HG03025 (cell line): ENCODE measurements around the gene PDE9A.

Source experiments
- ATAC-seq: cut with Tn5 transposase; IDR thresholded peaks from one replicate; pipeline ENCODE4 v1.9.1; 2021; ENCODE audit warnings: mild to moderate bottlenecking, moderate library complexity; ENCODE audit not compliant: unreplicated experiment, low FRiP score

The PDE9A gene

DNA sequence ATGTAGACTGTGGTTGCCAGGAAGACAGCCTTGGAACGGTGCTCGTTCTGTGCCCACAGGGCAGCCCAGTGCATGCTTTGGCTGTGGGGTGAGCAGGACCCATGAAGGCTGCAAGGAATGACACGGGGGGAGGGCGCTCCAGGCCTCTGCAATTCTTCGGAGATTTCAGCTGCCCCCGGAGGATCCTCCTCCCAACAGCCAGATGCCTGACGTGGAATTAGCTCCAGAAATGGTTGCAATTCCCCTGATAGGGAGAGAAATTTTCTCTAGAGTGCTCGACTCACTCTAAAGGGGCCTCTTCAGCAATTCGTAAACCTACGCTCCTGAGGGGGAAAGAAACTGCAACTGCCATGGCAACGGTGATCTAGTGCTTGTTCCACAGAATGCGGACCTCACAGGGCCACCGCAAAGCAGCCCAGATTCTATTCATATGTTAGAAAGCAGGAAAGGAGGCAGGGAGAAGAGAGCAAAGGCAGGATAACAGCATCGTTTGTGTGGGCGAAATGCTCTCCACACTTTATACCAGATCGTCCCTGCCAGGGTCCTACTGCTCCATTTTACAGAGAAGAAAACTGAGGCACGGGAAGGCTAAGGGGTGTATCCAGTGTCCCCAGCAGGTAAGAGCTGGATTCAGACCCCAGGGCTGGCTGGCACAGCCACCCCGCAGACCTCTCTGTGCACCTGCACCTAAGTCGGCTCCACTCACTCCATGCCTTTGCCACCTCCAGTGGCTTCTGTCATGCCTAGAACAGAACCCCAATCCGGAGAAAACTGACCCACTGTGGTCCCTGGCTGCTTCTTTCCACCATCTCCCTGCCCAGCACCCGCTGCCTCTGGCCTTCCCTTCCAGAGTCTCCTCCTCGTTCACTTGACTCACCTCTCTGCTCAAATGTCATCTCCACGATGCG, 11.9 kb upstream of the PDE9A start:
- ATAC-seq, result no peak

DNA sequence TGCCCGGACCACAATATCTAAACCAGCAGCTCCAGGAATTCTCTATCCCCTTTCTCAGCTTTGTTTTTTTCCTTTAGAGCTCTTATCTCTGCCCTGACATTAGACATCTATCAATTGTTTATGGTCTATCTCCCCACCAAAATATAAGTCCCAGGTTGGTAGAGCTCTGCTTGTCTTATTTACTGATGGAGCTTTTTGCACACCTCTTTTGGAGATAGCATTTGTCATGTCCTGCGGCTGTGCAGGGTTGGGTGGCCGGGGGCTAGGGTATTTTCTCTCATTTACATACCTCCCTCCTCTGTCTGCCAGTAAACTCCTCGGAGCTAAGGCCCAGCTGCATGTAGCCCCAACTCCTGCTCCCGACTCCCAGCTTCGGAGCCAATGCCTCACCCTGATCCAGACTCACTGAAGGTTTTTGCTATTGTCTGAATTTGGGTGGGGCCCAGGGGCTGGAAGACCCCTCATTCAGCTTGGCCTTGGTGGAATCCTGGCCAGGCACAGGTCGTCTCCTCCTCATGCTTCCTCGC, 11.1 kb upstream of the PDE9A start:
- ATAC-seq, result no peak

DNA sequence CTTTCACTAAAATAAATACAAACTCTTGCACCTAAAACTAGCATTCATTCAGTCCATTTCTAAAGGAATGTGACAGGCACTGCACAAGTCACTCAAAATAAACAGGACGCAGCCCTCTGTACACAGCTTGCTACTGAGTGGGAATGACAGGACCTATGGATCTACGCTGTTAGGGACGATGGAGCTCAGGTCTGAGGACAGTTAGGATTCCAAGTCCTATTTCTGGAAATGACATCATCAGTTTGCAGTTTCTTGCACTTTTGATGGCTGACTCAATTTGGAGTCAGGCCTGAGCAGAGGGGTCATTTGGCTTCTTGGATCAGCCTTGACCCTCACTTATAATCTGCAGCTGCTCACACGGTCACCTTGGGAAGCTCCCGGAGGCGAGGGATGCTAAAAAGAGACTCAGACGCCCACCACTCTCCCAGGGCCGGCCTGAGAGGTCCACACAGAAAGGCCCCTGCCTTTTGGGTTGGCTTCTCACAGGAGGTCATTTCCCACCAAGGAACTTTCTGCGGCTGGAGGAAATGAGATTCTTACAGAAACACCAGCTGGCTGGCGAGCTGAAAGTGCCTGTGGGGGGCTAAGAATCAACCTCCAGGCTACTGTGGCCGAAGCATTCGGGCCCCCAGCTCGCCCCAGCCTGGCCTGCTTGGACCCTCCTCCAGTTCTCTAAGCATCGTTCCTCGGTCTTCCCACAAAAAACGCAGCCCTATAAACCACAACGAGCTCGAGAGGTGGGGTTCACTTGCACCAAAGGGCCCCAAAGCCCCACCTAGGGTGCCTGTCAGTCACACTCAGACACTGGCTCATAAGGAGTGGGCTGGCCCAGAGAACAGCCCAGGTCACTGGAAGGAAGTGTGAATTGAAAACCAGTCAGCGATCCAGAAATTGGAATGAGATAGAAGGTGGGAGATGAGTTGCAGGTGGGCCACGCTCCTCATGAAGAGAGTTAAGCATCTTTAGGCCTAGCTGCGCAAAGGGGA, 8.9 kb upstream of the PDE9A start:
- ATAC-seq, result no peak

DNA sequence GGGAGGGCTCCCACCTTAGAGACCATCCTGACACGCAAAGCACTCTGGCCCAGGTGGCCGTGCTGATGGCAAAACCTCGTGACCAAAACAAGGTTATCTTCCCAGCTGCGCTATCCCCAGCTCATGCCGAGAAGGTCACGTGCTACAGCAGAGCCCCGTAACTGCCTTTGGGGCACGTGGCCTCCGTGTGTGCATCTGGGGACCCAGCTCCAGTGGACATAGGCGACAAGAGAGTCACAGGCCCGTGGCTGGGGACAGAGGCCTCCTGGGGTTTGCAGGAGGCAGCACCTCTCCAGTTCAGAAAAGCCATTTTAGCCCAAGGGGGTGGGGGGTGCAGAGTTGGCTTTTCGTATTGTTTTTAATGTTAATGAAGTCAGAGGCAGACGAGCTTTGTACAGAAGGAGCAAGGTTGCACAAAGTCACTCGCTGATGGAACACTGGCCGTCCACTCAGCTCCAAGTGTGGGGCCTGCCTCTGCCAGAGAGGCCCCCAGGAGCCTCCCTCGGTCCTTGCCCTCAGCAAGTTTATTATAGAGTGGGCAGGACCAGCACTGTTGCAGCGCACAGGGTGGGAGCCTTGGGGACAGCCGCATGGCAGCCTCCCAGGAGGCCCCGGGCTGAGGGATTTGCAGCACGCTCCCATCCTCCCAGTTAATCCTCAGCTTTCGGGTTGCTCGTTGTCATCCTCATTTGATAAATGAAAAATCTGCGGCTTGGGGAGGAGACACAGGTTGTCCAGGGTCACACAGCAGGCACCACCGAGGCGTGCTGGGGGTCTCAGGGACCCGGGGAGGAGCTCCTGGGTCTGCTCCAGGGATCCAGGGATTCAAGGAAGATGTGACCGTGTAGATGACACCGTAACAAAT, 8.0 kb upstream of the PDE9A start:
- no peak for ATAC-seq

DNA sequence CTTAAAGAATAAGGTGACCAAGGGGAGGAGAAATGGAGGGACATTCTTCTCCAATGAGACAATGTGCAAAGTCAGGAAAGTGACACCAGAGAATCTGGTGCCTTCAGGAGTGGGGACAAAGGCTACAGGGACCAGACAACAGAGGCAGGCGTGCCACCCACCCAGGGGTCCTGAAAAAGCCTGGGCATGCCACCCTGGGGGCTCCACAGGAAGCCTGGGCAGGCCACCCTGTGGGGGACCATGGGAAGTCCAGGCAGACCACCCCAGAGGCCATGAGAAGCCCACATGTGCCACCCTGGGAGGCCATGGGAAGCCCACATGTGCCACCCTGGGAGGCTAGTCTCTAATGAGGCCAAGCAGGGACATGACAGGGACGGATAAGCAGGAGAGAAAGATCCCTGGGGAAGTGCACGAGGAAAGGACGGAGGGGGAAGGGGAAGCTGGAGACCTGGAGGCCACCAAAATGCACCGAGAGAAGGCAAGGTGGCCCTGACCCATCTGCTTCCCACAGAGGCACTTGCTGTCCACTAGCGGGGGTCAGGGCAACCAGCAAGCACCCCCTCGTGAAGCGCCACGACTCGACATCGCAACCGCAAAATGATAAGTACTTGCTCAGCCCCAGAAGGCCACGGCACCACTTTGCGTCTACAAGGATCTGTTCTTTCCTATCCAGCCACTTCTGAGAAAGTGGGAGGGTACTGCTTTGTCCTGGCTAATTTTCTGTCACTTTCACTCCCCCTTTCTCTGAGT, 7.2 kb upstream of the PDE9A start:
- no peak for ATAC-seq

DNA sequence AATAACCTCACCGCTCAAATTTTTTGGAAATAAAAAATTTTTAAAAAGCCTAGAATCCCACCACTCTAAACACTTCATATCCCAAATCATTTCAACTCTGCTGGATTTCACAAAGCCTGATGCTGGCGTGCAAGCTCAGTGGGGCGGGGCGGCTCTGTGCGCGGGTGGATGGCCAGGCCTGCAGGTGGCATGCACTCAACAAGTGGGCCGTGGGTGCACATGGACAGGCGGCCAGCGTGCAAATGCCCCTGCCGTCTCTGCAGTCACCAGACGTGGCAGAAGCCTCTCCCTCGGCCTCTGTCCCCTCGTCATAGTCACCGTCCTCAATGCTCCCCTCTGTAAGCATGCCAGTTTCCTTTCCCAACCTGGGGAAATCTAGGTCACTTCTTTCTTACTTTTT, 6.6 kb upstream of the PDE9A start:
- ATAC-seq, result no peak

DNA sequence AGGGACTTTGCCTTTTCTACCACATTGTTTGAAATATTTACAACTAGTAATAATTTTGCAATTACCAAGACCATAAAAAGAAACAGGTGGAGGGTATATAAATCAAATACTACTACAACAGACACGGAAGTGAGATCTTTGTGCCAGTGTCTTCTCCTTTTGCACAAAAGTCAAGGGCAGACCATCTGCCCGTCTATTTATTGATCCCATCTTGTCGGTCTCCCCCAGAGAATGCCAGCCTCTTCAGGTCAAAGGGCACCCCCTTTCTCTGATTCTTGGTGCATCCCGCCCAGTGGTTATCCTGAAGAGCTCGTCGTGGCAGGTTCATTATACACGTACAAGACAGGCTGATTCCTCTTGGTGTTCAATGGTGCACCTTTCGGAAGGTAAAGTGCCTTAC, 4.8 kb upstream of the PDE9A start:
- no peak for ATAC-seq

DNA sequence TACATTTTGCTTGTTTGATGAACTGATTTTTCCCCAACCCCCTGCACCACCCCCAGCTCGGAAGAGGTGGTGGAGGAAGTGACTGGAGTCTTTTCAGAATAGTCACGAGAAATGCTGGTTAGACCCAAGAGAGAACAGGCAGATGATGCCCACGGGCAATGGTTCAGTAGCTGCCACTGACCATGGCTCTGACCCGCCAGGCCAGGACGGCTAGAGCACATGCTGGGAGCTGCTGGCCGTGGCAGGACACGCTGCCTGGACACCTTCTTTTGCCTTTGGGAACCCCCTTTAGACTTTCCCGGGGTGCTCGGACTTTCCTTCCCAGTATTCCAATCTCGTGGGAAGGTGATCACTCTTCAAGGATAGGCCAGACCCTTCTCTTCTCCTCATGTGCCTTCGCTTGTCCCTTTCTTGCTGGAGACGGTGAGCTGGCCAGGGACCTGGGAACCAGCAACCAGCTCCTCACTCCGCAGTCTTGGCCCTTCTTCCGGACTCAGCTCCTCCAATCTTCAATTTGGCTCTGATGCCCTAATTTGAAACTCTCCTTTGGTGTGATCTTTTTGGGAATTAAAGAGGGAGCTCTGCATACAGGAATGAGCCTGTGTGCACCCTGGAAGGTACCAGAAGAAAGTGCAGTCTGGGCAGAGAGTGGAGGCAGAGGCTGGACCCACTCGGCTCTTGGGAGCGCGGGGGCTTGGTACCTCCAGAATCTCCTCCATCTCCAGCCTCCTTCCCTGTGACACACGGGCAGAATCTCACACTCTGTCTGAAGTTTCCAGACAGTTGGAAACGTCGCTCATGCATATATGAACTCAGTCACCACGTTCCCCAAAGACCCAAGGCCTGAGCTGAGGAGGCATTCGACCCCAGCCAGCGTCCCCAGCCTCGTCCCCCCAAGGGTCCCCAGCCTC, 4.0 kb upstream of the PDE9A start:
- ATAC-seq, result no peak

DNA sequence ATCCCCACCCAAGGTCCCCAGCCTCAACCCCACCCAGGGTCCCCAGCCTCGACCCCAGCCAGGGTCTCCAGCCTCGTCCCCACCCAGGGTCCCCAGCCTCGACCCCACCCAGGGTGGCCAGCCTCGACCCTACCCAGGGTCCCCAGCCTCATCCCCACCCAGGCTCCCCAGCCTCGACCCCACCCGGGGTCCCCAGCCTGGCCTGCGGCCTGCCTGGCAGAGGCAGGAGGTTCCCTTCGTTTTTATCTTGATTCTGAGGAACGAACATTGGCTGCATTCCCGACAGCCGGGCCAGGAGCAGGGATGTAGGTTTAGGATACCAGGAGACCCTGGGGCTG, 3.4 kb upstream of the PDE9A start:
- ATAC-seq, result no peak

DNA sequence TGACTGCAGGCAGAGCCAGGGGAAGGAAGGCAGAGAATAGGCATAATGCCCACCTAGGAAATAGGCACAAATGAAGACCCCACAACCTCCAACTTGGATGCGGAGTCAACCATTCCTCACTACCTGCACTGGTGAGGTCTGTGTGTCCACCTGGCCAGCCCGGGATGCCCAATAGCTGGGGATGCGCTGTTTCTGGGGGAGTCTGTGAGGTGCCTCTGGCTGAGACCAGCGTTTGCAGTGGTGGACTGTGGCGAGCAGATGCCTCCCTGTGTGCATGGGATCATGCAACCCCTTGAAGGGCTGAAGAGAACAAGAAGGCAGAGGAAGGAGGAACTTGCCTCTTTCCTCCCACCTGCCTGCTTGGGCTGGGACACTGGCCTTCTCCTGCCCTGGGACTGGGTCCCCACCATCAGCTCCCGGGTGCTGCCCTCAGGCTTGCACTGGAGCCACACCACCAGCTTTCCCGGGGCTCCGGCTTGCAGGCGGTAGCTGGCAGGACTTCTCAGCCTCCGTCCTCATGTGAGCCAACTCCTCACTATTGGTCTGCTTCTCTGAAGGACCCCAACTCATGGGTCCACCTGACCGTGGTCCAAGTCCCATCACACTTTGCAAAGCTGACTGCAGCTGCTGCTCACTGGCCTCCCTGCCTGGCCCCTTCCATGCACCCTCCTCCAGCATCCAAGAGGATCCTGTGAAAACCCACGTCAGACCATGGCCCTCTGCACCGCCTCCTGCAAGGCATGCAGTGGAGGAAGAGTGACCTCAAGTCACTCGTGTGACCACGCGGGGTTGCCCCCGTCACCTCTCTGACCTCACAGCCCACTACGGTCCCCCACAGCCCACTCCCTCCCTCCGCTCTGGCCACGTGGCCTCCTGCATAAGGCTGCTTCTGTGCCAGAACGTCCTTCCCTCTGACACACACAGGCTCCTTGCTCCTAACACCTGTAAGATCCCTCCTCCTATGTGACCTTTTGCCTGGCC, 2.7 kb upstream of the PDE9A start:
- no peak for ATAC-seq

DNA sequence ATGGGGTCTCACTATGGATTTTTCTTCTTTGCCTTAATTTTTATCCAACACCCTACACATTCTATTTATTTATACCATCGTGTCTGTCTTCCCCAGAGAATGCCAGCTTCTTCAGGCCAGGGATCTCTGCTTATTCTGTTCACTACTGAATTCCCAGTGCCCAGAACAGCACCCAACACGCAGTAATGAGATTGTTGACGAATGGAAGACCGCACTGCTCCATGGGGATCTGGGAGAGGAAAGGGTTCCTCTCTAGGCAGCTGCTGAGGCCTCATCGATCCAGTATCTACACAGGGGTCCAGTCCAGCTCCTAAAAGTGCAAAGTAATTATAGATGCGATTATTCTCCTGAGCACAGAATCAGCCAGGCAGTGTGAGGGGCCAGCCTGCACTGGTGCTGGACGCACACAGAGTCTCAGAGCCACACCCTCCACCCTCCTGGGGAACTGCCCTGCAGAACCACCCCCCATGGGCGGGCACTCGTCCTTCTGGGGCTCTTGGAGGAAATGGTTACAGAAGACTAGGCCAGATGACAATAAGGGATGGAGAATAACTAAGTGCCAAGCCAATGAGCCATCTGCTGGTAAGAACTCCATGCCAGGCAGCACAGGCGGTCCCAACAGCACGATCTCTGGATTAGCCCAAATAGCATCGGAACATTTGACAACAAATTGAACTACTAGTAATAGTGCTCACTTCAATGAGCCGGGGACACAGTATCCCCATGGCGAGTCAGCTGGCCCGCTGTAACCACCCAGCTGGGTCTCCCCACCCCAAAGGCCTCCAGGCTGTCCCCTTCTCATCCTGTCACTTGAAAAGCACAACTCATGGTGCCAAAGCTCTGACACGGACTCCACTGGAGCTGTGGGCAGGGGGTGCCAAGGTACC, 1.7 kb upstream of the PDE9A start:
- no peak for ATAC-seq

DNA sequence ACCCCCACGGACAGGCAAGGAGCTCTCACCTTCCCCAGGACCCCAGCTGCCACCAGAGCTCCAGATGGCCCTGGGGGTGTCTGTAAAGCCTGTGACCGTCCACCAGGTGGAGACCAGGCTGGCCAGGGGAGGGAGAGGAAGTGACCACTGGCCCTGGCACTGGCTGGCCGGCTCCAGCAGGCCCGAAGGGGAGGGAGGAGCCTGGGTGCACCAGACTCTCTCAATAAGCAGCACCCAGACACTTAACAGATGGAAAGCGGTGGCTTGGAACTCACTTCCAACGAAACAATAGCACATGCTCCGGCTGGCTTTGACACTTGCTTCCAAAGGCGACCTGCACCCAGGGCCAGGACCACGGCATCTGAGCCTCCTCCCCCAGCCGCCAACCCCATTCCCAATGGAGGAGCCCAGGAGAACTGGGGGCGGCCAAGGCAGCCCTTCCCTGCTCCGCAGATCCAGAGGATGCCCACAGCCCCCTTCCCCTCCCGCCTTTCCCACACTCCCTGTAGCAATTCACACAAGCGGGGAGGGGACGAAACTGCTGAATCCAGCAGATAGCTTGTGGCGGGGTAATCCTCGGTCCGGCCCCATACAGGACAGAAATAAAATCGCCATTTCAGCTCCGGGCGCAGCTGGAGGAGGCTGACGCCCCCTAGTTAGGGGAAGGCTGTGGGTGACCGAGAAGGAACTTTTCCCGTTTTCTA, 742 bp upstream of the PDE9A start:
- no peak for ATAC-seq

DNA sequence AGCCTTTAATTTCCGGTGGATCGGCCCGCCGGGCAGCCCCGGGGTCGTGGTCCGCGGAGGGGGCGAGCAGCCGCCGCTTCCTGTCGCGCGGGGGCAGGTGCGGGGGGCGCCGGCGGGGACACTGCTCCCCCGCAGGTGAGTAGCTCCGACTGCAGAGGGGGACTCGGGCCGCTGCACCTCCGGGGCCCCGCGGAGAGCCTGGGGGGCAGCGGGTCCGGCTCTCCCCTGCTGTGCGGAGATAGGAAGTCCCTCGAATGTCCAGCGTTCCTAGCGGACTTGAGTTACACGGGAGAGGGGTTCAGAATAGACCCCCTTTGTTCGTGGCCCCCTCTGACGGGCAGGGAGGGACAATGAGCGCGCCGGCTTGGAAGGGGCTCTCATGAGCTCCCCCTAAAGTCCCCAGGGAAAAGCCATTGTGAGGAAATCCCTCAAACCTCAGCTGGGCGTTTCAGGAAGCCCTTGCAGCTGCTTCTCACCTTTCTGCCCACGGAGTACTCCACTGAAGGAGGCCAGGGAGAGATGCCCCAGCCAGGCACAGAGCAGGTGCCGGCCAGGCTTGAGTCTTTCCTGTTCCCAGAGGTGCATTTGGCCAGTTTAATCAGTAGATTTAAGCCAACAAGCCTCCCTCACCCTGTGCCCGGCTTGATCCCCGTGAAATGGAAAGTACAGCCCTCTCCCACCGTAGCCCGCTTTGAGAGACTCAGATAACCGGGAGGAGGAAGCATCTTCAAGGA, 925 bp downstream of the PDE9A start:
- no peak for ATAC-seq

DNA sequence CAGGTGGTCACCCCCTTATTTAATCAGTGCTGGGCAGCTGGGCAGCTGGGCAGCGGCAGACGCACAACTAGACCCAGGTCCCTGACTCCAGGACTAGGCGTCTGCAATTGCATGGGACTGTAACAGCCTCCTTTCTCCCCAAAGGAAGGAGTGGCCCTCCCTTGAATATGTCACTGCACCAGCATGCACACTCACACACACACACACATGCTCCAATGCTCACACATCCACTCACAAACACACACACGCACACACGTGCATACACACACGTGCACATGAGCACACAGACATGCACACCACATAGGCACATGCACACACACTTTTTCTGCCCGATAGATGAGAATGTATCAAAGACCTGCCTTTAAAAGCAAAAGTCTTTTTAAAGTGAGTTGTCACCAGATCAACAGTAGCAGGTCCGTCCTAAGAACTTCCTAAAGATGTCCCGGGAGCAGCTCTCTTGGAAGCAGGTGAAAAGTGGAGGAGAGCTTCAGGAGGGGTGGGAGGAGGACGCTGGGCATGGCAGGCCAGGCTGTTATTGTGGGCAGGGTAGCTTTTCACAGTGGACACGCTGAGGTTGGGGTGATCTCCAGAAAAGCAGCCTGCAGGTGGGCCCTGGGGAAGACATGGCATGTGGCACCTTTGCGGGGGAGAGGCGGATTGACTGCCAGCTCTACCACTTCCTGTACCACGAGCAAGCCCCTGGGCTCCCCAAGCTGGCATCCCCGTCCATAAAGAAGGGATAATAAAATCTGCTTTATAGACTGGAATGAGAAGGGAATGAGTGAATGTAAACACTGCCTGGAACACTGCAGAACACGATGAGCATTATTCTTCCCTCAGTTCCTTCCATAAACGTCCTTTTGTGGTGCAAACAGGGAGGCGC, 1.7 kb downstream of the PDE9A start:
- no peak for ATAC-seq
